Activated T-cell treated with anti-CD3 and anti-CD28 coated beads, Interleukin-2, amount 50 U/mL, for 24 hours (primary cell): Measurements from ENCODE around the gene CUTC.

Experiments
- DNase-seq: peaks from one replicate; pipeline ENCODE4 v3.0.0-alpha.2; 2020
- H3K27ac Mint-ChIP-seq: 2 replicates; pipeline ENCODE4 v1.8.0; 2020; ENCODE audit warnings: mild to moderate bottlenecking, mixed read lengths
- H3K27me3 Mint-ChIP-seq: 2 replicates; pipeline ENCODE4 v1.8.0; 2020; ENCODE audit warnings: mixed read lengths
- H3K36me3 Mint-ChIP-seq: 2 replicates; pipeline ENCODE4 v1.8.0; 2020; ENCODE audit warnings: low read depth, mixed read lengths
- H3K4me1 Mint-ChIP-seq: 2 replicates; pipeline ENCODE4 v1.8.0; 2020; ENCODE audit warnings: low read depth, mixed read lengths
- H3K4me3 Mint-ChIP-seq: 2 replicates; pipeline ENCODE4 v1.8.0; 2020; ENCODE audit warnings: mild to moderate bottlenecking, moderate library complexity, mixed read lengths
- H3K9me3 Mint-ChIP-seq: 2 replicates; pipeline ENCODE4 v1.8.0; 2020; ENCODE audit warnings: mixed read lengths

Gene CUTC

DNA sequence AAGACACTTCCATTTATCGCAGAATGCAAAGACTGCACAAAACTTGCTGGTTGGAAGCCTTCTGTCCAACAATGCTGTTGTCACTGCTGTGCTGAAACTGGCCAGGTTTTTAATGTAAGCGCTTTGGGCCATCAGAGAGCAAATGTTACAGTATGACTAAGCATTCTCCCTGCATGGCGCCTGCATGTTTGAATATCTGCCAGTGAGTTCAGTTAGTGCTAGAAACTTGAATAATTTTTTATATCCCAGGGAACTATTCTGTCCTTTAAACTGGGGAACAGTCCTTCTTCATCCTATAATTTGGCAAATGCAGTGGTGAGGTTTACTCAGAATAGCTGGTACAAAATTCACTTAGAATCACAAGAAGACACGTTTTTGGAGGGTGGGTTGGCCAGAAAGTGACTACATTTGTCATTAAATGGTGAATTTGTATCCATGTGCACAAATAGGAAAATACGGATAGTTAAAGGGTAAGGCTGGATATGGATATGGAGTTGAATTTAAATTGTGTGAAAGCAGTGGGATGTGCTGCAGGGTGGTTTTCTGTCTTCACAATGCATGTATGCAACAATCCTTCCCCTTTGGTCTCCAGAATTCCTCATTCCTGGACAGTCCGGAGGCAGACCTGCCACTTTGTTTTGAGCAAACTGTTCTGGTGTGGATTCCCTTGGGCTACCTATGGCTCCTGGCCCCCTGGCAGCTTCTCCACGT, 52.1 kb downstream of the CUTC start:
- H3K4me3 Mint-ChIP-seq: no peak overlapping the region
- DNase-seq: no peak

DNA sequence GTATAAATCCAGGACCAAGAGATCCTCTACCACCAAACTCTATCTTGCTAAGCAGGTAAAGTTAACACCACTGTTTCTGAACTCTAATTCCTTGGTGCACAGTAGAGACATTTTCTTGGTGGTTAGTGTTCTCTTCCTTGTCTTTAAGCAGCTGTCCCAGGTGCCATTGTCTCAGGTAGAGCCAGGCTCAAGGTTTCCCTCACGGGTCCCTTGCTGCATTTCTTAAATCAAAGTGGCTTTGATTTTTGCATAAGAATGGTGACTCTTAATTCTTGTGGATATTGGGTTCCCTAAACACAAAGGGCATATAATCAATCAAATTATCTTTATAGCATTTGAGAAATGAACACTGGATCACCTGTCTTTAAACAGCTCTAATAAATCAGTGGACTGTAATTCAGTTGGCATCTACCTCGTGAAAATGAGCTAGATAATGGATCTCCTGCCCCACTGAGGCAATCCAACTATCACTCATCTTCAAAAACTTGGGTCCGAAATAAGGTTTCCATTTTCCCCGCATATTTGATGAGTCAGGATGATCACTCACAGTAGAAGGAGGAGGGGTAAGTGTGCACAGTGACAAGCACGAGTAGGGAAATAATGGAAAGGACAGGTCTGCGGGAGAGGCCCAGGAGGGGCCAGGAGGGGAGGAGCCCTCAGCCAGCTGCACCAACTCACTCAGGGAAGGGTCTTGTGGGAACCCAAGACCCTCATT, 52.9 kb downstream of the CUTC start:
- DNase-seq: no peak
- Mint-ChIP-seq H3K27me3 (no peaks in the 10 kb centered on the region), H3K4me3 (no peak overlapping the region), H3K4me1 (no peaks in the 10 kb centered on the region), H3K27ac (no peak overlapping the region), H3K36me3 (peaks cover 4% of the 10 kb centered on the region), H3K9me3 (no peaks in the 10 kb centered on the region)

More for the DNA sequence above, 52.1 kb downstream of the CUTC start:
- H3K27ac Mint-ChIP-seq: no peak overlapping the region
- peaks cover 2% of the 10 kb centered on the region for H3K4me1 Mint-ChIP-seq
- no peaks in the 10 kb centered on the region for H3K27me3 Mint-ChIP-seq
- peaks cover 4% of the 10 kb centered on the region for H3K36me3 Mint-ChIP-seq
- H3K9me3 Mint-ChIP-seq: no peaks in the 10 kb centered on the region

DNA sequence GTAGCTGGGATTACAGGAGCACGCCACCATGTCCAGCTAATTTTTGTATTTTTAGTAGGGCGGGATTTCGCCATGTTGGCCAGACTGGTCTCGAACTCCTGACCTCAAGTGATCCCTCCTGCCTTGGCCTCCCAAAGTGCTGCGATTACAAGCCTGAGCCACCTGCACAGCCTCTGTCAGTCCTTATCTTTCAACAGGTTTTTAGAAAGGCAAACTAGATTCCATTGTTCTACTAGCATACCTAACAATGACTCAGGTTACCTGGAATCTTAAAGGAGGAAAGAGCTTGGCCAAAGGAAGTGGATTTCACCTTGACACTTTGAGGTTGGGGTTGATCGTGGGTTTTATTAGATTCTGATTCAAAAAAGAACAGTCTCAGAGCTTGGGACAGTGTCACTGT, 53.6 kb downstream of the CUTC start:
- H3K27ac Mint-ChIP-seq: no peak overlapping the region
- H3K36me3 Mint-ChIP-seq: peaks cover 4% of the 10 kb centered on the region
- no peaks in the 10 kb centered on the region for H3K27me3 Mint-ChIP-seq
- no peaks in the 10 kb centered on the region for H3K9me3 Mint-ChIP-seq
- H3K4me3 Mint-ChIP-seq: no peak overlapping the region
- no peak for DNase-seq
- no peaks in the 10 kb centered on the region for H3K4me1 Mint-ChIP-seq

DNA sequence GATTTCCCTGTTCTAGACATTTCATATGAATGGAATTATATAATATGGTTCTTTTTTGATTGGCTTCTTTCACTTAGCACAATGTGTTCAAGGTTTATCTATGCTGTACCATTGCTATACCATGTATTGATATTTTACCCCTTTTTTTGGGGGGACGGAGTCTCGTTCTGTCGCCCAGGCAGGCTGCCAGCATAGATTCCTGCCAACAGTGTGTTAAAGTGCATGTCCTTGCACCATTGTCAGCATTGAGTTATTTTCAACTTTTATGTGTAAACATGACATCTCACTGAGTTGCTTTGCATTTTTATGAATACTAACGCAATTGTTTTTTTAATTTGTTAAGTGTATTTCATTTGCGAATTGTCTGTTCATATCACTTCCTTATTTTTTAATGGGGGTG, 55.3 kb downstream of the CUTC start:
- H3K4me3 Mint-ChIP-seq: no peak overlapping the region
- no peaks in the 10 kb centered on the region for H3K9me3 Mint-ChIP-seq
- H3K4me1 Mint-ChIP-seq: no peaks in the 10 kb centered on the region
- H3K27me3 Mint-ChIP-seq: no peaks in the 10 kb centered on the region
- H3K27ac Mint-ChIP-seq: no peak overlapping the region
- peaks cover 4% of the 10 kb centered on the region for H3K36me3 Mint-ChIP-seq
- DNase-seq: no peak

DNA sequence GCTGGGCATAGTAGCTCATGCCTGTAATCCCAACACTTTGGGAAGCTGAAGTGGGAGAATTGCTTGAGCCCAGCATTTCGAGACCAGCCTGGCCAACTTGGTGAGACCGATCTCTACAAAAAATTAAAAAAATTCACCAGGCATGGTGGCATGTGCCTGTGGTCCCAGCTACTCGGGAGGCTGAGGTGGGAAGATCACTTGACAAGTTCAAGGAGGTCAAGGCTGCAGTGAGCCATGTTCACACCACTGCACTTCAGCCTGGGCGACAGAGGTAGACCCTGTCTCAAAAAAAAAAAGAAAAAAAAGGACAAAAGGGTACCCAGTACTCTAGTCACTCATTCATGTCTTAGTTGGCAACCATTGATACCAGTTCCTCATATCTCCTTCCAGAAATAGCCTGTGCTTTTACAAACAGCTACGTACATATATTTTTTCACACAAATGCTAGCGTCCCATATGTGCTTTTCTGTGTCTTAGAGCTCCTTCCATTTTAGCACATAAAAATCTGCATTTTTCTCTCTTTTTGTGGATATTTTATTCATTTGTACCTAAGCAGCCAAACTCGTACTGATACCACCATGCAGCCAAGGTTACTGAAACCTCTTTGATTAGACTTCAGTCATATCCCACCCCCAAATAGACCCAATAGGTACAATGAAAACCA, 55.9 kb downstream of the CUTC start:
- Mint-ChIP-seq H3K27ac (no peak overlapping the region), H3K27me3 (no peaks in the 10 kb centered on the region), H3K4me1 (no peaks in the 10 kb centered on the region), H3K4me3 (no peak overlapping the region), H3K36me3 (peaks cover 4% of the 10 kb centered on the region), H3K9me3 (no peaks in the 10 kb centered on the region)
- DNase-seq: no peak

DNA sequence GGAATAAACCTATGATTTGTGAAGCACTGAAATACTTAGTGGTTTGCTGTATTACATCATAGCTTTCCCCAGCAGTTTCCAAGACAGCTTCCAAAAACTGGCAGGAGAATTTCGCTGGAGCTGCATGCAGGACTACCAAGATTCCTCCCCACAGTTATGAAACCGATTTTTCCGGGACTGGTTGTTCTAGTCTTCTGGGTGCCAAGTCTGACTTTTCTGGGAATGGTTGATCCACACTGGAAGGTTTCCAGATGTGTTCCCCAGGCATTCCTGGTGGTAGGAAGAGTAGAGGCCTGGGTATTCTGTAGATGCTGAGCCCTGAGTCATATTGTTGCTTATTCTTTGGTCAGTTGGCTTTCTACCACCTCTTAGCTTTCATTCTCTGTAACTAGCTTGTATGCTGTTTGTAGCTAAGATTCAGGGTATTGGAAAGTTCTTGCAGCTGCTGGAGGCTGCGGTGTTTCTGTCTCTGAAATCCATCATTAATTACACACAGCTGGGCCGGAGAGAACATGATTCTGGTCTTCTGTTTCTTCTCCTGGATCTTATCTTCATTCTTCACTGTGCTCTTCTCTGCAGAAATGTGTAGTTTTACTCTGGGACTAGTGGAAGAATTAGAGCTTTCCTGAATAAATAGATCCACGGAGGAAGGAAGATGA, 56.7 kb downstream of the CUTC start:
- peaks cover 11% of the 10 kb centered on the region for H3K36me3 Mint-ChIP-seq
- H3K9me3 Mint-ChIP-seq: no peaks in the 10 kb centered on the region
- no peaks in the 10 kb centered on the region for H3K4me1 Mint-ChIP-seq
- H3K4me3 Mint-ChIP-seq: no peak overlapping the region
- H3K27ac Mint-ChIP-seq: no peak overlapping the region
- no peak for DNase-seq
- no peaks in the 10 kb centered on the region for H3K27me3 Mint-ChIP-seq

DNA sequence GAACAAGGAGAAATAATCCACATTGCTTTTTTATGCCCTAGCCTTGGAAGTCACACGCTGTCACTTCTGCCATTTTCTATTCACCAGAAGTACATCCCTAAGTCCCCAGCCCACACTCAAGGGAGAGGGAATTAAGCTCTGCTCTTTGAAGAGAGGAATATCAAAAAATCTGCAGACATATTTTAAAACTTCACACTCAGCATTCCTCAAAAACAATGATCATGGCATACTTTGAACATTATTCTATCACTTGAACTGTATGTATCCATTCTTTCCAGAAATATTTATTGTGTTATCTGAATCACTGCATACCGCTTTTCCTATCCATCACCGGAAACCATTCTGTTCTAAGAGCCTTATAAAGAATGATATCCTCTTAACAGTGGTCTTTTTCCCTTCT, 59.8 kb downstream of the CUTC start:
- Mint-ChIP-seq H3K4me3 (no peak overlapping the region), H3K9me3 (no peaks in the 10 kb centered on the region), H3K27me3 (no peaks in the 10 kb centered on the region), H3K4me1 (no peaks in the 10 kb centered on the region), H3K27ac (no peak overlapping the region), H3K36me3 (peaks cover 12% of the 10 kb centered on the region)
- no peak for DNase-seq

DNA sequence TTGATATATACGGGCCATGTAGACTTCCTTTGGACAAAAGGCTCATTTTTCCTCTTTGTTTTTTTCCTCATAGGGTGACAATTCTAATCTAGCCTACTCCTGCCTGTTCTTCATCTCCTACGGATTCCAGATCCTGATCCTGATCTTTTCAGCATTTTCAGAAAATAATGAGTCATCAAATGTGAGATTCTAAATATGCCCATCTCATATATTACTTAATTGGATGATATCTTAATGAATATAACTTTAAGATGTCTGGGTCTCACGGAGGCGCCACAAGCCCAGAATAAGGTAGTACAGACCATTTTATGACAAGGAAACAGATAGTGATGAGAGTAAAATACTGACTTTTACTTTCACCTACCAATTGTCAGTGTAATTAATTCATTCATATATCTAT, 61.8 kb downstream of the CUTC start:
- H3K27me3 Mint-ChIP-seq: no peaks in the 10 kb centered on the region
- no peaks in the 10 kb centered on the region for H3K9me3 Mint-ChIP-seq
- no peak for DNase-seq
- no peak overlapping the region for H3K4me3 Mint-ChIP-seq
- peaks cover 12% of the 10 kb centered on the region for H3K36me3 Mint-ChIP-seq
- no peaks in the 10 kb centered on the region for H3K4me1 Mint-ChIP-seq
- no peak overlapping the region for H3K27ac Mint-ChIP-seq

DNA sequence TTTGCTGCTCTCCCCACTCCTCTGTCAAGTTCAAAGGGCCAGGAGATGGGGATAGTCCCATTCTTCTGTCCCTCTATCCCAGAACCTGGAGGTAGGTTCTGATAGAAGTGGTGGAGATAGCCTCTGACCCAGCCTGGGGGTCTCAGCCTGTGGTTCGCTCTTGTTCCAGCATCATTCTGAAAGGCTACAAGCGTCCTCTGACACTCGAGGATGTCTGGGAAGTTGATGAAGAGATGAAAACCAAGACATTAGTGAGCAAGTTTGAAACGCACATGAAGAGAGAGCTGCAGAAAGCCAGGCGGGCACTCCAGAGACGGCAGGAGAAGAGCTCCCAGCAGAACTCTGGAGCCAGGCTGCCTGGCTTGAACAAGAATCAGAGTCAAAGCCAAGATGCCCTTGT, 64.9 kb downstream of the CUTC start:
- peaks cover 12% of the 10 kb centered on the region for H3K36me3 Mint-ChIP-seq
- H3K4me1 Mint-ChIP-seq: no peaks in the 10 kb centered on the region
- no peaks in the 10 kb centered on the region for H3K27me3 Mint-ChIP-seq
- no peak overlapping the region for H3K4me3 Mint-ChIP-seq
- no peak overlapping the region for H3K27ac Mint-ChIP-seq
- no peak for DNase-seq
- no peaks in the 10 kb centered on the region for H3K9me3 Mint-ChIP-seq

DNA sequence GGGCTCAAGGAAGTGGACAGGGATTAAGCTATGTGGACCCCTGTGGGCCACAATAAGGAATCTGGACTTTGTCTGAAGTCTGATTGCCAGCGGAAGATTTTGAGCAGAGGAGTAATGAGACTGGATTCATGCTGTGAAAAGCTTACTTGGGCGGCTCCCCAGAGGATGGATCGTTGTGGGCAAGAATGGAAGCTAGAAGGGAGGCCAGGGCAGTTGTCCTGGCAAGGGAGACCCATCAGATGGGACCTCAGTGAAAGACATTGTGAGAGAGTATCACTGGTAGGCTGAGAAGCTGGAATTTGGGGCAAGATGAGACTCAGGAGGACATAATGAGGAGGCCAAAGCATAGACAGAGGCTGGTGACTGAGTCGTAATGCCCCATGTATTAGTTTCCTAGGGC, 66.0 kb downstream of the CUTC start:
- Mint-ChIP-seq H3K27me3 (no peaks in the 10 kb centered on the region), H3K4me1 (no peaks in the 10 kb centered on the region), H3K27ac (no peak overlapping the region), H3K4me3 (no peak overlapping the region), H3K36me3 (peaks cover 12% of the 10 kb centered on the region), H3K9me3 (no peaks in the 10 kb centered on the region)
- DNase-seq: no peak

DNA sequence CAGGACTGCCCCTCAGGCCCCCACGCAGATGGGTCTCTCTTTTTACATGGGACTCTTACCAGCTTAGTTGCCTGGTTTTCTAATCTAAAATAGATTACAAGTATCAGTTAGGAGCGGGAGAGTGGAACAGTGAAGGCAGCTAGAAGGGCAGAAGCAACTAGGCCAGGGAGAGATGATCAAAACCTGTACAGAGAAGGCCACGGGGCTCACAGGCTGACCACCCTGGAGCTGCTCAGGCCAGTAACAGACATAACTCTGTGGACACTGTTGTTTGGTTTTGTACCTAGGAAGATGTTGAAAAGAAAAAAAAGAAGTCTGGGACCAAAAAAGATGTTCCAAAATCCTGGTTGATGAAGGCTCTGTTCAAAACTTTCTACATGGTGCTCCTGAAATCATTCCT, 66.9 kb downstream of the CUTC start:
- H3K9me3 Mint-ChIP-seq: no peaks in the 10 kb centered on the region
- no peaks in the 10 kb centered on the region for H3K4me1 Mint-ChIP-seq
- H3K27me3 Mint-ChIP-seq: no peaks in the 10 kb centered on the region
- no peak overlapping the region for H3K27ac Mint-ChIP-seq
- H3K36me3 Mint-ChIP-seq: peaks cover 3% of the 10 kb centered on the region
- H3K4me3 Mint-ChIP-seq: no peak overlapping the region
- no peak for DNase-seq

DNA sequence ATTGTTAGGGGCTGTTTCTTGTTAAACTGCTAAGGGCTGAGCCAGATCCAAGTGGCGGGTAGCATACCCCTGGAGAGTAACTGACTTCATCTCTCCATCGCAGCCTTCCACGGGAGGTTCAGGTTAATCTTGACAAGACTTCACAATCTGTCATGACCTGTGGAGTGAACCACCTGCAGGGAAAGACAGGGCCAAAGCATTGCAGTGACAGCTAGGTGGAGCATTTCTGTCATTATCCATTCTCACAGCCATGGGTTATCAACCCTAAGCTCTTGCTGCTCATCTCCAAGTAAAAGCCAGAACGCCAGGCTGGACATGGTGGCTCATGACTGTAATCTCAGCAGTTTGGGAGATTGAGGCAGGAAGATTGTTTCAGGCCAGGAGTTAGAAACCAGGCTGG, 67.6 kb downstream of the CUTC start:
- H3K9me3 Mint-ChIP-seq: no peaks in the 10 kb centered on the region
- no peak for DNase-seq
- no peaks in the 10 kb centered on the region for H3K27me3 Mint-ChIP-seq
- H3K4me1 Mint-ChIP-seq: no peaks in the 10 kb centered on the region
- no peak overlapping the region for H3K4me3 Mint-ChIP-seq
- no peaks in the 10 kb centered on the region for H3K36me3 Mint-ChIP-seq
- H3K27ac Mint-ChIP-seq: no peak overlapping the region

DNA sequence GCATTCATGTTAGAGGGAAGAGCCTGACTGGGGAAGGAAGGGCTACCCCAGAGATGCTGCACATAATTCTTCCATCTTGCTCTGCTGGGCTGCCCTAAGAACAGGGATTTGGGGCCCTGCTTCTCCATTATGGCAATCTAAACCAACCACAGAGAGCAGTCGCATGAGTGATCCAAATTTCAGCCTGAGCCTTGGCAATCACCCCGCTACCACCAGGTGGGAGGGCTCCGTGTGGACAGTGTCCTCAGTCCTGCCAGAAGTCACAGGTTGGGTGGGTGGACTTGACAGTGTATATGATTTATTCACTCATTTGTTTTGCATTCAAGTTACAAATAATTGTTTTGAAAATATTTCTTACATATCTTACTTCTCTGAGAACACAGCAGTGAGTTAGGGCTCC, 72.4 kb downstream of the CUTC start:
- Mint-ChIP-seq H3K36me3 (no peaks in the 10 kb centered on the region), H3K27me3 (no peaks in the 10 kb centered on the region), H3K4me3 (no peak overlapping the region), H3K4me1 (no peaks in the 10 kb centered on the region), H3K27ac (no peak overlapping the region), H3K9me3 (no peaks in the 10 kb centered on the region)
- DNase-seq: no peak

DNA sequence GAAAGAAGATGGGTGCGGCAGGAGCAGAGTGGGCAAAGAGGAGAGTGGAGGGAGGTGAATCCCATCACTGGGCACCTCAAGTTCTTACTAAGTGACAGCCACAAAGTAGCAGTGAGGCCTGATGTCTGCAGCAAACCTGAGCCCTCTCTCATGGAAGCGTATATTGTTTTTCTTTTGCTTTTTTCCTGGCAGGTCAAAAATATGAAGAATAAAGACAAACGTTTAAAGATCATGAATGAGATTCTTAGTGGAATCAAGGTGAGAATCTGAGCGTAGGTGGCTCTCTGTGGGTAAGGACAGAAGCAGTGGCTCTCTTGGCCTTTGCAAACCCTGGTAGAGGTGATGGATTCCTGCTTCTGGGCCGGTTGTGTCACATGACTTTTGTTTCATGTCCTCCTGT, 73.2 kb downstream of the CUTC start:
- DNase-seq: no peak
- no peaks in the 10 kb centered on the region for H3K27me3 Mint-ChIP-seq
- no peaks in the 10 kb centered on the region for H3K9me3 Mint-ChIP-seq
- no peaks in the 10 kb centered on the region for H3K4me1 Mint-ChIP-seq
- H3K4me3 Mint-ChIP-seq: no peak overlapping the region
- H3K36me3 Mint-ChIP-seq: no peaks in the 10 kb centered on the region
- H3K27ac Mint-ChIP-seq: no peak overlapping the region
